K562 (cell line): ENCODE results near the gene LAG3.

Experiments
- POLR2A ChIP-seq: fragments of 450-650 bp; conservative IDR thresholded peaks from 2 replicates; pipeline ENCODE4 v1.6.1; 2016
- ZNF561 ChIP-seq: fragments of 450-650 bp; formaldehyde crosslinking; conservative IDR thresholded peaks from 2 replicates; pipeline ENCODE4 v1.4.0; 2020; ENCODE audit warnings: mild to moderate bottlenecking, moderate library complexity

DNA sequence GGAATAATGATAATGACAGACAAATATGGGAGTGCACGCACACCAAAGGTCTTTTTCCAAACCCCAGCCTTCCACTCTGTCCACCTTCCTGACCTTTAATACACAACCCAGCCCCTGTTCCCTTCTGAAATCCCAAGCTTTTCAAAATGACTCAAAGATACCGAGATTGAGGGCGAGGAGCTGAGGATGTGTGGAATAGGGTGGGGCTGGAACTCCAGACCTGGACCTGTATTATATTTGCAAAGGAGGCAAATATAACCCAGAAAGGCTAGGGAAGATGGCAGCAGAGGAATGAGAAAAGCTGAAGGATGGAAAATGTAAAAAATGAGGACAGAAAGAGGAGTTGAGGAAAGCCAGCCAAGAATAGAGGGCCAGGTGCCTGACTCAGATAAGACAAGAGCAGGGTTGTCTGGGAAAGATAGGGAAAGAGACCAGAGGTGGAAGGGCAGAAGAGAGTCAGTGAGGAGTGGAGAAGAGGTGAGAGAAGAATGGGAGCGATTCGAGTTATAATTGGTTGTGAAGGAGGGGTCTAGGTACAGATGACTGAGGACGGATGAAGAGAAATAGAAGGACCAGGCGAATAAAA, 7.2 kb upstream of the LAG3 start:
- TF ChIP-seq ZNF561 = no peak
- TF ChIP-seq POLR2A = 0 out of 2 replicates have a peak, but pooled peaks have one; percentile 3
